Stimulated activated CD4-positive, alpha-beta T cell treated with anti-CD3 and anti-CD28 coated beads, Interleukin-4, amount 100 ng/mL, for 24 hours (primary cell): ENCODE data around the gene SPATA9.
A peak's percentile ranks its signal among the peaks of the same experiment; 100 is the strongest.
"Not testable (repeated sequence)": the region's sequence is repeated elsewhere in the genome, so short reads cannot be mapped to it uniquely, and the experiment has no call there.

Source experiments
- DNase-seq: peaks from one replicate; pipeline ENCODE4 v3.0.0-alpha.2; 2020

The SPATA9 gene

GRCh38 chr5:95672641-95673040 is 10.2 kb downstream of the SPATA9 start:
- no peak for DNase-seq

- DNase-seq = no peak
Observed at GRCh38 chr5:95671826-95672225, 11.0 kb downstream of the SPATA9 start.

DNA sequence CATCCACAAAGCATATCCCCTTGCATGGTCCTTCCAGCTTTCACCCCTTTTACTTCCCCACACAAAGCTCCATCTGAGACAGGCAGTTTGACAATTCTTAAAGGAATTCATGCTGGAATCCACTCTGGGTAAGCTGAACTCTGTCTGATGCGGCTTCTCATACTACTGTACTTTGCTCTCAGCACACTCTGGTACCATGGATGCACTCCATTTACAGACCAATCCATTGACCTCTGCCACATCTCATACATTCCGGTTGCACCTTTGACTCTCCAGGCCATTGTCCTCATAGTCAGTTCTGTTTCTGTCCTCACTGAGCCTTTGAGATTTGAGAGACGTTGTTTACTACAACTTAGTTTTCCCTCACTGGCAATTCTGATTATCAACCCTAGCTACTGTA is 12.2 kb downstream of the SPATA9 start:
- DNase-seq = no peak

DNA sequence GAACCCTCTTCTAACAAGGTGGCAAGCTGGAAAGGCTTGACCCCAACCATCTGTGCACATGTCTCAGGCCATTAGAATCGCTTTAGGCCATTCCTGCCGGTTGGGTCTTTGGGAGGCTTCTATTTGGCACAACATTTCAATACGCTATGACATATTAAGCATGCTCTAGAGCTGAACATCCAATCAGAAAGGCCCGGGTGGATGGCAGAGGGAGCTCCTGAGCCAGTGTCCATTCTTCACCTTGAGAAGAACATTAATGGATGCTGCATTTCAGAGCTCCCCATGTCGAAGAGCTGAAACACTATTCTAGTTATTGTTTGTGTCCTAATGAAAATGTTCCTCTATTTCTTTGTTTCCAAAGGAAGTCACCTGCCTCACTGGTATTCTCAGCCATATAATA is 12.8 kb downstream of the SPATA9 start:
- no peak for DNase-seq

DNA sequence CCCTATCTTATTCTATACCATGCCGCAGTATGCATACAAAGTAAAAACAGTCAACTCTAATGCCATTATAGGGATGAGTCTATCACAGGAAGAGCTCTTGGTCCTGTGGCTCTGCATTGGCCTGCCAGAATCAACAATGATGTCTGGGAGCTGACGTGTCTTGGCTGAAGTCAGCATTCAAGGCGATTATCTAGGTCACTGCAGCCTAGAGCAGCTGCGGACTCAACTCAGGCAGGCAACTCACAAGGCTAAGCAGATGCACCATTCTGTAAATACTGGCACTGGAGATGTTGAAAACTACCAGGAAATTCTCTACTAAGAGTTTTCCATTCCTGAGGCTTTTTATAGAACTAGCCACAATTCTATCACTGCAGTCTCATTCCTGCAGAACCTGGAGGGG is 13.3 kb downstream of the SPATA9 start:
- DNase-seq = no peak

DNA sequence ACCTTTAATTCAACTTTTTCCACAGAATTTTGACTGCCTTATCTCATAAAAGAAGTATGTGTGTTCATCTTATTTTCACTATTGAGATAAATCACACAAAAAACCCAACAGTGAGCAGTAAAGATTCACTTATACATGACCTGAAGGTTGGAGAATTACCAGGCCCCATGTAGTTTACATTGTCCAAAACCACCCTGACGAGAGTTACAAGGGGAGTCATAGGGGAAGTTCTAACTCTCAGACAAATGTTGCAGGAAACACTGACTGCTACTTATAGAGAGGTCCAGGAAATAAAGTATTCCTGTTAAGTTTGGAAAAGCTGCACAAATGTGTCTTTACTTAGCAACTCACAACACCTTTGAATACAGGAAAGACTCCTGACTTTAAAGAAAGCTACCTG is 14.1 kb downstream of the SPATA9 start:
- DNase-seq = no peak

DNA sequence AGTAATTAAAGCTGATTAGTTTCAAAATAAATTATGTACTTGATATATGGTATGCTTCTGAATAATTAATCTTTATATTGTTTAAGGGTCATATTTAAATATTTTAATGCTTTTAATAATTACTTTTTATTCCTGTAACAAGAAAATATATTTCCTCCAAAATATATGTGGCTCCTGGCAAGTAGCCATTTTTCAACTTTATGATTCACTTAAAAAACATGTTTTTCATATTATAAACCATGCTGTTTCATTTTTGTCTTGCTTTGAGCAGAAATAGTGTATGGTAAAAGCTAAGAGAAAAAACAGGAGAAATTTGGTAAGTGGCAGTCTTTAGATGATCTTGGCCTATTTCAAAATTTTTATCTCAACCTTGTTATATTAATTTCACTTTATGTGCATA is 14.6 kb downstream of the SPATA9 start:
- no peak for DNase-seq

GRCh38 chr5:95667678-95668077 is 15.1 kb downstream of the SPATA9 start:
- DNase-seq = no peak

DNA sequence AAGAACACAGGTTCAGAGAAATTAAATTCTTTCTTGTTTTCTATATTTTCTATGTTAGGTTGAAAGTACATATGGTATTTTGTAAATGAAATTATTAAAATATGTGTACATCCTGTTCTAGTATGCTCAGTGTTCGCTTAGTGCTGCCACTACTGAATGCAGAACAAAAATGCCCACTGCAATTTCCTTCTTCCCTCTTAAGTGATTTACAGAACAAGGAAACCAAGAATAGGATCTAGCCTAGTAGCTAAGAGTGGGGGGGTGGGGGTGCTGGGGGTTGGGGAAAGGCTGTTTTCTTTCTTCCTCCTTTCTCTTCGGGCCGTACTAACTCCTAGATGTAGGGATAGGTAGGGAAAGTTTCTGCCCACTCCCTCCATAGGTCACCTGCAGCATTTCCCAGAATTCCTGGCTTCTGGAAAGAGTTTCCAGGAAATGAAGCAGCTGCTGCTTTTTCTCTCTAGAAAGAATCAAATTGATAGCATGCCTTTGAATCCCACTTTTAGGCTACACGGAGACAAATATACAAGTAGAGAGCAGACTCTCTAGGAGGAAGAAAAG is 15.7 kb downstream of the SPATA9 start:
- no peak for DNase-seq

GRCh38 chr5:95664204-95664786 is 18.5 kb downstream of the SPATA9 start:
- DNase-seq = peak; percentile 48

GRCh38 chr5:95662946-95663345 is 19.8 kb downstream of the SPATA9 start:
- DNase-seq = no peak

- DNase-seq = no peak
Observed at GRCh38 chr5:95660060-95660459, 22.7 kb downstream of the SPATA9 start.

DNA sequence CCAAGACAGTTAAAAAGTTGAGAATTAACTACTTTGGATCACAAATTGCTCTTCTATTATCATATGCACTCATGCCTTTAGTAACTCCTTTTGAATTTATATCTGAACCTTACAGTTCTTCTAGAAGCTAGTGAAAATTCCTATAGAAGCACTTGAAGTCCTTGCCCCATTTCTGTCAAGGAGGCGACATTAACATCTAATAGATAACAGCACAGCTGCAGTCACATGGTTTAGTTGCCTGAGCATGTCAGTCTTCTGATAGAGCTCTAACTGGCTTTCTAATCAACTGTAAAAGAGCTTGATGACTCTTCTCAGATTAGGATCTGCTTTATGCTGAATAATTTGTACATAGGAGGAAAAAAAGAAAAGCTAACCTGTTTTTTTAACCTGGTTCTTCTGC is 27.2 kb downstream of the SPATA9 start:
- no peak for DNase-seq

DNA sequence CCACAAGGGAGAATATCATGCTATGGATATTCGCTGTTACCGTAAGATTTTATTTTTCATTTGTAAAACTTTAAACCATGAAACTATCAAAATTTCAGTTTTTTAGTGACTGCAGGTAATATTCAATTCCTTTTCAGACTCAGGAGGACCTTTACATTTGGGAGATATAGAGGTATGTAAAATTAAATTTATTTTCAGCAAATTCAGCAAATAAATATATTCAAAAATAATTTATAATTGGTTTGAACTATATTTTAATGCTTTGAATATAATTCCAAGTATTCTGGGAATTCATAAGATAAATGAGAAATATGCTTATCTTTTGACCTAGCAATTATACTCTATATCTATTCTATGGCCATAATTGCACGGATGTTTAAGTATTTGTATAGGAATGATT is 28.6 kb downstream of the SPATA9 start:
- no peak for DNase-seq

DNA sequence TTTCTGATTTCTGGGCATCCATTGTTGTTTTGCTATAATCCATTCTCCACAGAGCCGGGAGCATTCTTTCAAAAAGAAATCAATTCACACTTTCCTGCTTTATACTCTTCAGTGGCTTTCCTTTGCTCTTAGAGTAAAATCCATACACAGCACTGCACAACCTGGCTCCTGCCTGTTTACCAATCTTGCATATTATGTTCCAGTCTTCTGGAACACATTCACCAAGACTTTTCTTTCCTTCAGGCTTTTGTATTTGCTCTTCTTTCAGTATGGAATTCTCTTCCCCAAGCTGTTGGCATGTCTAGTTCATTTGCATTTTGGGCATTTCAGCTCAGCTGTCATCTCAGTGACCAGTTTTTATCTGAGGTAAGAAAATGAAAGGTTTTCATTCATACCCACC is 29.9 kb downstream of the SPATA9 start:
- no peak for DNase-seq

DNA sequence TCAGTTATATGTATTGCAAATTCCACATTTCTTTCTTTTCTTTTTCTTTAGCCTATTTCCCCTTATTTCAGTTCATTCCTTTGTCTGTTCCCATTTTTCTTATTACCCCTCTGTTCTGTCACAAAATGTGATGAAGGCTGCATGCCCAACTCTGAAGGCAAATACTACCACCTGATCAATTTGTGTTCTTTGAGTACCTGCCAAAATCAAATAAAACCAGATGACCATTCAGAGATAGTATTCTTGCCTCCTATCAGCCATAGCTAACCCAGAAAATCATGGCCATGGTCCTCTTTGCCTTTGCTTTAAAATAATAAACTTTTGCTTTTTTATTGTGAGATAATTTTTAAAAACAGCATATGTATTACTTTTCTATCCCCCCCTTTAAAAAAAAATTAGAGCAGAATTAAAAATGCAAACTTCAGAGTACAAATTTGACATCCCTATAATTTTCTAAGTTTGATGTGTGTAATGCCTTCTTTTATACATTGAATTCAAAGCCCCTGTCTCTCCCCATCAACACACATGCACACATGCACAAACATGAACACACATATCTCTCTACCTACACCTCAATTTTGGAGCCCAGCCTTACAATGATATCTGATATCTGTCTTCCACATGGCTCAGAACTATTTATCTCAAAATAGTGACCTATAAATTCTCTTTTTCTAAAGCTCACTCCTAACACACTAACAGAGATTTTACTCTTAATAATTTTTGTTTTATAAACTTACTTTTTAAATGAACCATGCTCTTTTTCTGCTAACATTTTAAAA is 32.8 kb downstream of the SPATA9 start:
- DNase-seq = no peak

DNA sequence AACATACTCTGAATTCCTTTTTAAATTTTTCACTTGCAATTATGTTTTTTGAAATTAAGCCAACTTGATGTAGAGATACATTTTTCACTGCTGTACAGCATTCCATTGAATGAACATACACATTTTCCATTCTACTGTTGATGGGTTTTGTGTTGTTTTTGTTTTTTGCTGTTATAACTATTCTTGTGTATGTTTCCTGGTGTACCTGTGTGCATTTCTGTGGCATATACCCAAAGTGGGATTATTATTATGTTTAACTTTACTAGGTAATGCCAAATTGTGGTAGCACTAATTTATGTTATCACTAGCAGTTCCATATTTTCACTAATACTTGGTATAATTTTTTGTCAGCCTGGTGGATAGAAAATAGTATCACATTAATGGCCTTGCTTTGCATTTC is 33.5 kb downstream of the SPATA9 start:
- DNase-seq = no peak

DNA sequence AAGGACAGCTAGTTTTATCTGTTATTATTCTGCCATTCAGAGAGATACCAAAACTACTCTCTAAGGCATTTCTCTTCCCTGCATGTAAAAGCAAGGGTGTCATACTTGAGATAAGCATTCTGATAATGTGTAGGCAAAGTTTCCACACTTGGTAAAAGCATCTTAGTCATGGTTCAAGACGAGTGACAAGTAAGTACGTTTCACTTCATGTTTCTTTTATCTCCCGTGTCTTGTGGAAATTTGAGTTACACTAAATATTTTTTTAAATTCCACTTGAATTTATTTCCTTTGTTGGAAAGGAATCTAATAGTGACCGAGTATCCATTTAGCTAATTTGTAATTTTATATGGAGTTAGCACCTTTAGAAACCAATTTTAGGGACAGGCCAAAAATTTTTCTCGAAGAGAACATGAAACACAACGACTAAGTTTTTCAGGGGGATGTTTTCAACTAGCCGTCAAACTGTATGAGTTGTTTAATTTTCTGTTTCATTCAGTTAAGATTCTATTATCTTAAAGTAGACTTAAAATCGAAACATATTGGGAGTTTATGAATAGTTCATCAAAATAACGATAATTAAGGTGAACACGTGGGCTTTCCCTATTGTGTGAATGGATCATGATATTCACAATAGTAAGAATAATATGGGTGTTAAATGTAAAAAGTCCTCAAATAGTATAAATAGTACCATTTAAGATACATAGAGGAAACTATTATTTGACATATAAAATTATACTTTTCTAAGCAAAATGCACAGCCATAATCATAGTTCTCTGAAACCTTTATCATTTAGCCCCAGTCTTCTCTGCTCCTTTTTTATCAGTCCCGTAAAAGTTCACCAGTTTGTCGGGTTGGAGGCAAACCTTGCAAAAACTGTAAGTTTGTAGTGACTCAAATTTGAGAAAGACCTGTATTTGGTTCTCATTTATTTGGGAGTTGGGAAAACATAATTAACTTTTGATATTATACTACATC is 34.6 kb downstream of the SPATA9 start:
- no peak for DNase-seq

GRCh38 chr5:95646569-95647431 is 36.0 kb downstream of the SPATA9 start, which contains the start of gene RFESD:
Gene RFESD, plus strand, starts transcription at chr5:95646777. Its CDS starts 5,495 bp downstream, at chr5:95652272.
- peak; percentile 94 for DNase-seq

DNA sequence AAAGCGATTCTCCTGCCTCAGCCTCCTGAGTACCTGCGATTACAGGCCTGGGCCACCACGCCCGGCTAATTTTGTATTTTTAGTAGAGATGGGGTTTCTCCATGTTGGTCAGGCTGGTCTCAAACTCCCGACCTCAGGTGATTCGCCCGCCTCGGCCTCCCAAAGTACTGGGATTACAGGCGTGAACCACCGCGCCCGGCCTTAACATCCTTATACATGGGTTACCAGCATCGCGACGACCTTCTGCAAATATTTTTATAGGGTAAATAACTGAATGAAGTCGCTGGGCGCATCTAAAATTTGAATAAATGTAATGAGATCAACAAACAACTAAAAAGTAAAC is 36.6 kb downstream of the SPATA9 start:
- not testable (repeated sequence) for DNase-seq

DNA sequence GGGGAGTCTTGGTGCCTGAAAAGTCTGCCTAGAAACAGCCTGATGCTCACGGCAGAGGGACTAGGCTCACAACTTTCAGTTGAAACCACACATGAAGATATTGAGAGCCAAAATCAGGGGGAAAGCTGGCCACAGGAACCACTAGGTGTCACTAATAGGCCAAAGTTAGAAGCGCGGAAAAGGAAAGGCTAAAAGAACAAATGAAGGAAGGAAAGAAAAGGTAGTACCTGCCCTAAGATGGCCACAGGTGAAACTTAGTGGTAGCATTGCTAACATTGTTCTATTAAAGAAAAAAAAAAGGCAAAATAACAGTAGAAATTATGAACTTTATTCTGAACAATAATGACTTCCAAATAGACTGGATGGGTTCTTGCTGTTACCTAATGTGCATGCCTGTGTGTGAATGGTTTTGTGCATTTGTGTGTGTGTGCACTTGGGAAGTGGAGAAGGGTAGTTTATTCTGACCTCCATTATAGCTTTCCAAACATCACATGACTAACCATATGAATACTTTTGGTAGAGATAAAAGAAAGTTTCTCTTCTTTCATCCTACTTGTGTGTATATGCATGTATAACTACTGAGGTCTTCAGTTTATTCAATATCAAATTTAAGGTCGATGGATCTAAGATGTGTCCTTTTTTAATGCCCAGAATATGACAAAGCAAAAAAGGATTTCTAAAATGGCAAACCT is 38.3 kb downstream of the SPATA9 start:
- peak; percentile 56 for DNase-seq

- no peak for DNase-seq
Observed at GRCh38 chr5:95643152-95643551, 39.6 kb downstream of the SPATA9 start.
